ENCODE data around the gene RPTOR. TPM values are rescaled to one million over a fixed set of nuclear protein-coding genes. Genes with fewer than 3 reads are reported as not detected.
"Not testable (repeated sequence)": the region's sequence is repeated elsewhere in the genome, so short reads cannot be mapped to it uniquely, and the experiment has no call there.

RPTOR gene
- total RNA-seq, 2 experiments from 2014 or later: 48.1 to 87.8 TPM

GRCh38 chr17:80696456-80696855, 151.8 kb downstream of the RPTOR start:
- Histone ChIP-seq H3K4me1 (ENCODE audit: insufficient read depth, low read length, poor library complexity, severe bottlenecking) (peaks cover 11% of the 10 kb centered on the region), H3K4me3 (ENCODE audit: low read depth, low read length, poor library complexity, severe bottlenecking) (no peak overlapping the region), H3K79me2 (ENCODE audit: insufficient read depth, low read depth, low read length) (peaks cover 1% of the 10 kb centered on the region; the same call in 1 of the 2 replicates), H3K9me3 (ENCODE audit: low read length) (no peaks in the 10 kb centered on the region), H3K27ac (ENCODE audit: low read depth, low read length, poor library complexity, severe bottlenecking) (no peak overlapping the region), H3K4me2 (ENCODE audit: low read length) (no peak overlapping the region), H2AFZ (ENCODE audit: low read length) (no peak overlapping the region), H3K9me2 (ENCODE audit: insufficient read depth, low read length) (no peaks in the 10 kb centered on the region), H3K36me3 (ENCODE audit: insufficient read depth, low read length) (no peaks in the 10 kb centered on the region), H4K20me1 (ENCODE audit: insufficient read depth, low read length) (no peaks in the 10 kb centered on the region)
- CTCF ChIA-PET (ENCODE audit: unreplicated experiment): no interaction called here
- intact Hi-C loops (cut with micrococcal nuclease; ENCODE audit: unreplicated experiment): no loop called here
- POLR2A ChIA-PET: no interaction called here
- no peak for TF ChIP-seq CTCF (conservative IDR thresholded peaks at IDR 0.05; ENCODE audit: low read length)
- TF ChIP-seq EZH2phosphoT487 (IDR thresholded peaks at IDR 0.05; ENCODE audit: borderline replicate concordance, low read depth, low read length): no peak
- no peak for DNase-seq (ENCODE audit: low spot score)
- no TSS peak for BruUV-seq (replicated peaks)

DNA sequence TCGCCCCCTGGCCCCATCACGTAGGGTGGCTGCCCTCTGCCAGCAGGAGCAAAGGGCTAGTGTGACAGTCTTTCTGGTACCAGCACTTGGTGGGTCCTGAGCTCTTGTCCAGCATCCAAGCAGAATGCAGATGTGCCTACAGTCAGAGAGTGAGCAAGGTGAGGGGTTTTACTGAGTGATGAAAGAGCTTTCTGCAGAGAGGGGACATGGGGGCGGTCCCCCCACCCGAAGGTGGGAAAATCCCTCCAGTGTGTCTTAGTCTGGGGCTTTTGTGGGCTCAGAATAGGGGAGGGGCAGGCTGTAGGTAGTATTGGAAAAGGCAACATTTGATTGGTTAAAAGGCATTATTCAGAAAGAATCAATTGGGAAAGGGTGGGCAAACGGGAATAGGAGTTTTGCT, 152.3 kb downstream of the RPTOR start:
- H3K9me2 ChIP-seq (ENCODE audit: insufficient read depth, low read length): no peaks in the 10 kb centered on the region
- no peaks in the 10 kb centered on the region for H4K20me1 ChIP-seq (ENCODE audit: insufficient read depth, low read length)
- DNase-seq (ENCODE audit: low spot score): no peak
- no peak overlapping the region for H3K4me2 ChIP-seq (ENCODE audit: low read length)
- H3K79me2 ChIP-seq (ENCODE audit: insufficient read depth, low read depth, low read length): peaks cover 6% of the 10 kb centered on the region; the same call in 1 of the 2 replicates
- intact Hi-C loops (cut with micrococcal nuclease; ENCODE audit: unreplicated experiment): no loop called here
- CTCF ChIA-PET (ENCODE audit: unreplicated experiment): no interaction called here
- H3K4me1 ChIP-seq (ENCODE audit: insufficient read depth, low read length, poor library complexity, severe bottlenecking): peaks cover 11% of the 10 kb centered on the region
- no TSS peak for BruUV-seq (replicated peaks)
- no peak overlapping the region for H2AFZ ChIP-seq (ENCODE audit: low read length)
- no peak overlapping the region for H3K4me3 ChIP-seq (ENCODE audit: low read depth, low read length, poor library complexity, severe bottlenecking)
- H3K36me3 ChIP-seq (ENCODE audit: insufficient read depth, low read length): no peaks in the 10 kb centered on the region
- no peaks in the 10 kb centered on the region for H3K9me3 ChIP-seq (ENCODE audit: low read length)
- no peak overlapping the region for H3K27ac ChIP-seq (ENCODE audit: low read depth, low read length, poor library complexity, severe bottlenecking)
- POLR2A ChIA-PET: no interaction called here
- TF ChIP-seq EZH2phosphoT487 (IDR thresholded peaks at IDR 0.05; ENCODE audit: borderline replicate concordance, low read depth, low read length): no peak
- no peak for TF ChIP-seq CTCF (conservative IDR thresholded peaks at IDR 0.05; ENCODE audit: low read length)

GRCh38 chr17:80698297-80698696, 153.7 kb downstream of the RPTOR start:
- Histone ChIP-seq H3K4me1 (ENCODE audit: insufficient read depth, low read length, poor library complexity, severe bottlenecking) (peaks cover 22% of the 10 kb centered on the region), H3K27ac (ENCODE audit: low read depth, low read length, poor library complexity, severe bottlenecking) (no peak overlapping the region), H3K4me2 (ENCODE audit: low read length) (no peak overlapping the region), H3K4me3 (ENCODE audit: low read depth, low read length, poor library complexity, severe bottlenecking) (no peak overlapping the region), H3K9me2 (ENCODE audit: insufficient read depth, low read length) (no peaks in the 10 kb centered on the region), H4K20me1 (ENCODE audit: insufficient read depth, low read length) (no peaks in the 10 kb centered on the region), H3K9me3 (ENCODE audit: low read length) (no peaks in the 10 kb centered on the region), H2AFZ (ENCODE audit: low read length) (no peak overlapping the region), H3K79me2 (ENCODE audit: insufficient read depth, low read depth, low read length) (peaks cover 13% of the 10 kb centered on the region; the same call in 1 of the 2 replicates), H3K36me3 (ENCODE audit: insufficient read depth, low read length) (no peaks in the 10 kb centered on the region)
- TF ChIP-seq EZH2phosphoT487 (IDR thresholded peaks at IDR 0.05; ENCODE audit: borderline replicate concordance, low read depth, low read length) (no peak), CTCF (conservative IDR thresholded peaks at IDR 0.05; ENCODE audit: low read length) (no peak)
- CTCF ChIA-PET (ENCODE audit: unreplicated experiment): no interaction called here
- DNase-seq (ENCODE audit: low spot score): no peak
- intact Hi-C loops (cut with micrococcal nuclease; ENCODE audit: unreplicated experiment): no loop called here
- POLR2A ChIA-PET: no interaction called here
- BruUV-seq (replicated peaks): no TSS peak

- H3K9me2 ChIP-seq (ENCODE audit: insufficient read depth, low read length); DNase-seq (ENCODE audit: low spot score); CTCF ChIA-PET (ENCODE audit: unreplicated experiment); BruUV-seq (replicated peaks); H2AFZ ChIP-seq (ENCODE audit: low read length); H3K9me3 ChIP-seq (ENCODE audit: low read length); H3K27ac ChIP-seq (ENCODE audit: low read depth, low read length, poor library complexity, severe bottlenecking); H4K20me1 ChIP-seq (ENCODE audit: insufficient read depth, low read length); H3K4me3 ChIP-seq (ENCODE audit: low read depth, low read length, poor library complexity, severe bottlenecking); intact Hi-C loops (cut with micrococcal nuclease; ENCODE audit: unreplicated experiment); H3K36me3 ChIP-seq (ENCODE audit: insufficient read depth, low read length); H3K4me2 ChIP-seq (ENCODE audit: low read length): not testable (repeated sequence)
- Histone ChIP-seq H3K4me1 (ENCODE audit: insufficient read depth, low read length, poor library complexity, severe bottlenecking) (peaks cover 31% of the 10 kb centered on the region), H3K79me2 (ENCODE audit: insufficient read depth, low read depth, low read length) (peaks cover 20% of the 10 kb centered on the region; the same call in 1 of the 2 replicates)
- POLR2A ChIA-PET: interaction anchor here (0.7 kb wide), 1 partner anchor 80 kb away, joined by 3 read pairs; no protein-coding TSS in a partner anchor
These were observed 154.6 kb downstream of the RPTOR start for GRCh38 chr17:80699205-80699604.

All from OCI-LY7 (cell line).